NCI-H146 treated with DMSO at 0.1 percent for 48 hours (cell line): ENCODE measurements around the gene HEATR9.

Source experiments
- DNase-seq: peaks from one replicate; lab custom pipeline; 2025; ENCODE audit not compliant: unreplicated experiment; lab: John Stamatoyannopoulos, UW

Gene HEATR9

GRCh38 chr17:35894206-35894605 is 25.5 kb upstream of the HEATR9 start:
- DNase-seq, result no peak

GRCh38 chr17:35893751-35894150 is 25.1 kb upstream of the HEATR9 start:
- DNase-seq, result no peak

- DNase-seq, result no peak
Measured at GRCh38 chr17:35892091-35893035, 23.7 kb upstream of the HEATR9 start.

- no peak for DNase-seq
Measured at GRCh38 chr17:35891269-35891668, 22.6 kb upstream of the HEATR9 start.

GRCh38 chr17:35890774-35891155 is 22.1 kb upstream of the HEATR9 start:
- DNase-seq, result no peak

GRCh38 chr17:35889818-35890773 is 21.4 kb upstream of the HEATR9 start:
- DNase-seq, result peak; percentile 9

- DNase-seq, result no peak
Measured at GRCh38 chr17:35889241-35889640, 20.6 kb upstream of the HEATR9 start.

- DNase-seq, result no peak
Measured at GRCh38 chr17:35879773-35880654, 11.3 kb upstream of the HEATR9 start, which contains the start of gene CCL5. TSS of gene CCL5 (minus strand) at chr17:35880360.

- DNase-seq, result no peak
Measured at GRCh38 chr17:35878361-35878760, 9.7 kb upstream of the HEATR9 start.

GRCh38 chr17:35877345-35878029 is 8.8 kb upstream of the HEATR9 start:
- no peak for DNase-seq

- DNase-seq, result no peak
Measured at GRCh38 chr17:35876534-35876933, 7.8 kb upstream of the HEATR9 start.

- no peak for DNase-seq
Measured at GRCh38 chr17:35875800-35876139, 7.1 kb upstream of the HEATR9 start.

GRCh38 chr17:35875072-35875799 is 6.5 kb upstream of the HEATR9 start:
- no peak for DNase-seq

- DNase-seq, result no peak
Measured at GRCh38 chr17:35872196-35872980, 3.7 kb upstream of the HEATR9 start.

- no peak for DNase-seq
Measured at GRCh38 chr17:35870906-35871819, 2.5 kb upstream of the HEATR9 start.

GRCh38 chr17:35867574-35867973 is 1.1 kb downstream of the HEATR9 start:
- no peak for DNase-seq

GRCh38 chr17:35866341-35866950 is 2.2 kb downstream of the HEATR9 start:
- DNase-seq, result no peak
